SKM-1 (cell line): ENCODE results near the gene HLA-F.

ENCODE experiments used
- DNase-seq: peaks from one replicate; lab custom pipeline; 2025; ENCODE audit not compliant: unreplicated experiment; lab: John Stamatoyannopoulos, UW

The HLA-F gene

GRCh38 chr6:29723666-29724588, 693 bp downstream of the HLA-F start:
- no peak for DNase-seq

- no peak for DNase-seq
These were observed 2.0 kb downstream of the HLA-F start for GRCh38 chr6:29724937-29725869.

DNA sequence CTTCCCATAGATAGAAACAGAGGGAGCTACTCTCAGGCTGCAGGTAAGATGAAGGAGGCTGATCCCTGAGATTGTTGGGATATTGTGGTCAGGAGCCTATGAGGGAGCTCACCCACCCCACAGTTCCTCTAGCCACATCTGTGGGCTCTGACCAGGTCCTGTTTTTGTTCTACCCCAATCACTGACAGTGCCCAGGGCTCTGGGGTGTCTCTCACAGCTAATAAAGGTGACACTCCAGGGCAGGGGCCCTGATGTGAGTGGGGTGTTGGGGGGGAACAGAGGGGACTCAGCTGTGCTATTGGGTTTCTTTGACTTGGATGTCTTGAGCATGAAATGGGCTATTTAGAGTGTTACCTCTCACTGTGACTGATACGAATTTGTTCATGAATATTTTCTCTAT, 2.8 kb downstream of the HLA-F start:
- no peak for DNase-seq

GRCh38 chr6:29726571-29727194, 3.4 kb downstream of the HLA-F start:
- DNase-seq, result no peak

GRCh38 chr6:29727637-29728036, 4.4 kb downstream of the HLA-F start:
- no peak for DNase-seq

DNA sequence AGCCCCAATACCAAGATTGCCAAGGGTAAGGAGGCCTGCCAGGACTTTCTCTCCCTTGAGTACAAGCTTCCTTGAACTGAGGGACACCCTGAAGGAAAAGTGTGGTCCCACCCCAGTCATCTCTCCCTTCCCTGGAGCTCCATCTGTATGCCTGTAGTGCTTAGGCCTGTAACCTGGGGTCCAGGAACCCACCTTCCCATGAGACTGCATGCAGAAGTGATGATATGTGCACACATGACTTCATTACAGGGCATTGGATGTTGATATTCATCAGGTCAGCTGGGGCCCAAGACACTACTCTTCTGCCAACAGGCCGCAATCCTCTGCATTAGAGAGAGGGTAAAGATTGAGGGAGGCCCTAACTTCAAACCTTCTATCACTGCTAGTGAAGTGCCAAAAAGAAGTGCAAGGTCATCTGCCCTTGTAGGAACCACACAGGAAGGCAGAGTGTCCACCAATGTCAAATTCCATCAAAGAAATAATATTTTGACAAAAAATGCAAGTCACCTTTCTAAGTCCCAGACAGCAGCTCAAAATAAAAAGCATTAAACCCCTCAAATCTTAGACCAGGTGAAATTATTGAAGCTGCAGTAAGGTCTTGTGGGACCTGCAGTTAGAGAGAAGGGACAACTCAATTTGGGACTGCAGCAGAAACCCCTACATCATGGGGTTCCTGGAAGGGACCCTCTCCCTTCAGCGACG, 5.1 kb downstream of the HLA-F start:
- no peak for DNase-seq

DNA sequence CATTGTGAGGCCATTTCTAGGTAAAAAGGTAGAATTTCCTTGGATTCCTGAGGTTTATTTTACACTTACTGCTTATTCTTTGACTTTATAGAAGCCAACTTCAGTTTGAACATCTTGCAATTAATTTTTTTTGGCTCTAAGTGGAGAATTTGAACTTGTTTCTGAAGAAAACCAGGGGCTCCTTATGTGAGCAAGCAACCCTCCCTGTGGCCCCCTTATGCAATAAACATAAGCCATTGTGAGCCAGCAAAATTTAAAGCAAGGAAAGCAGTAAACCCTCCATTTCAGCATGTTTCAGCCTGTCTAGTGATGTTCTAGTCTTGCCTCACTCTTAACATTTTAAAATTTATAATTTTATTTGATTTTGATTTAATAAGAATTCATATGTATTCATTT, 5.6 kb downstream of the HLA-F start:
- no peak for DNase-seq

- DNase-seq, result no peak
These were observed 6.6 kb downstream of the HLA-F start for GRCh38 chr6:29729774-29730328.

DNA sequence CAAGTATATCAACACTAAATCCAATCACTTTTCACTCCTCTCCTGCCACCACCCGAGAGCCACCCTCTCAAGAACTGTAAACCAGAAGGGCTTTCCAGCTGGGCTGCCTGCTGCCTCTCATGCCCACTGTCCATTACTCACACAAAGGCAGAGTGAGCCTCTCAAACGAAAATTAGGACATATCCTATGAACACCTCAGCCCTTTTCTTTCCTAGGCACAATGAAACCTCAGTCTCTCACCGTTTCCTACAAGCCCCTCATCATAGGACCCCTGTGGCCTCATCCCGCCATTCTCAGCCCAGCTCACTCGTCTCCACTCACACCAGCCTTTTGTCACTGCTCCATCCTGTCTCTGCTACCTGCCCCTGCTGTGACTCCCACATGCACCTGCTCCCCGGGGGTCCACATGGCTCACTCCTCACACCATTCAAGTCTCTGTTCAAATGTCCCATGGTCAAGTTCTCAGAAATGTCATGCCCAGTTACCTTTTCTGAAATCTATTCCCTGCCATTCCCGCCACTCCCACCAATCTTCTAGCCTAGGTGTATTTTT, 7.4 kb downstream of the HLA-F start:
- no peak for DNase-seq

GRCh38 chr6:29731281-29731680, 8.0 kb downstream of the HLA-F start:
- no peak for DNase-seq

DNA sequence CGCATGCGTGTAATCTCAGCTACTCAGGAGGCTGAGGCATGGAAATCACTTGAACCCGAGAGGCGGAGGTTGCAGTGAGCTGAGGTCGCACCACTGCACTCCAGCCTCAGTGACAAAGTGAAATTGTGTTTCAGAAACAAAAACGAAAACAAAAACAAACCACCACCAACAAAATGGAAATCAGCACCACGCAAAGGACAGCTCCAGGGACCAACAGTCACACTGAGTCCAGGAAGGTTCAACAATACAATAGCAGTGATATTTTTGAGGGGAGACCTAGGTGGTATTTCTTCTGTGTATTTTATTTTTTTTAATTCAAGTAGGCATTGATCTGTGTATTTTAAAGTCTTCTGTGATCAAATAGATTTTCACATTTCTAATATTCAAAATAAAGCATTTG, 9.8 kb downstream of the HLA-F start:
- DNase-seq, result no peak

DNA sequence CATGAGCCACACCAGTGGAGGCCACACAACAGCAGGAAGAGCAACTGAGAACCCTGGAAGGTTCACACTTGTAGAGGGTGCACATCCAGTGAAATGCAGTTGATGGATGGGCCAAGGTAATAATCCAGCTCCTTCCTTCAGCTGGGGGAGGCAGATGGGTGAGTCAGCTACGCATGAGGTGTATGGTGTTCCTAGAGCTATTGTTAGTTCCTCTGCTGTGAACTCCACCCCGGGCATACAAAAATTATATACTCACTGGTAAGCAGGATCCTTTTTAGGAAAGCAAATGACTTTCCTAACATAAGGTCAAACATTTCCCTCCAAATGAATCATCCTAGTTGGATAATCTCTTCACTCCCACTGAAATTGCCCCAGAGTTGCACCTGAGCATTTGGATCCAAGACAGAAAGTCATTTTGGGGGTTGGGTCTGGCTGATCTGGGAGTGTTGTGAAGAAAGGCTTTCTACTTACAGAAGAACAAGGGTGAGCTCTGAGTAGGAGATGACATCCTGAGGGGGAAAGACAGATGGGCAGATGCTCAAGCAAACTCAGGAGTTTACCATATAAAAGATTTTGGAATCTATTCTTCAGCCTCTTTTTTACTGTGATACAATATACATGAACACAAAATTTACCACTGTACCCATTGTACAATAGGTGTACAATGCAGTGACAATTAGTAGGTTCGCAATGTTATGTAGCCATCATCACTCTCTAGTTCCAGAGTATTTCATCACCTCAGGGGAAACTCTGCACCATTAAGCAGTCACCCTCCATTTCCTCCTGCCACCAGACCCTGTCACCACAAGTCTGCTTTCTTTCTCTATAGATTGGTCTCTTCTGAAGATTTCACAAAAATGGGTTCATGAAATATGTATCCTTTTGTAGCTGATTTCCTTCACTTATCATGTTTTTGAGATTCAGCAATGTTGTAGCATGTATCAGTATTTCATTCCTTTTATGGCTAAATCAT, 11.1 kb downstream of the HLA-F start:
- peak; percentile 8 for DNase-seq

GRCh38 chr6:29736563-29736962, 13.3 kb downstream of the HLA-F start:
- no peak for DNase-seq

GRCh38 chr6:29737707-29738630, 14.7 kb downstream of the HLA-F start:
- peak; percentile 82 for DNase-seq

DNA sequence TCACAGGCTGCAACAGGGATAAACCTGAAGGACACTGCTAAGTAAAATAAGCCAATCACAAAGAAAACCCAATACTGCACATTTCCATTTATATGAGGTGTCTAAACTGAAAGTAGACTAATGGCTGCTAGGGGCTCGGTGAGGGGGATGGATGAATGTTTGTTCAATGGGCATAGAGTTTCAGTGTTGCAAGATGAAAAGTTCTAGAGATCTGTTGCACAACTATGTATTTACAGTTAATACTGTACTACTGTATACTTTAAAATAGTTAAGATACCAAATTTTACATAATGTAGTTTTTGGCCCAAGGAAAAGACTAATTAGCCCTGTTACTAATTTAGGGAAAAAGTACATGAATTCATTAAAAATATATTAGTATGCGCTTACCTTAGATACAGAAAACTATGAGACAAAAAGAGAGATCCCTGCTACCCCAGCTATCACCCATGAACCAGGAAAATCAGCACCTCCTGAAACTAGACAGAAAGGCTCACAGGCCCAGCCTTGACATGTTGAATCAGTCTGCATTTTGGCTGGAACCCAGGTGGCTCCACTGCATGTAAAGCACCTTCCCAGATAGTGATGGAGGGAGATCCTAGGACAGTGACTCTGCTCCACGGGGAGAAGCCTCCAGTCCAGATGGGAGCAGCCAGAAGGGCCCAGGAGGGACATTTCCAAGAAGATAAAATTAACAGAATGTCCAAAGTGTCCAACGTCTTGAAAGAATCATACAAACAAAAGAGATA, 16.1 kb downstream of the HLA-F start:
- no peak for DNase-seq

GRCh38 chr6:29739882-29740261, 16.6 kb downstream of the HLA-F start:
- no peak for DNase-seq

GRCh38 chr6:29741592-29741991, 18.4 kb downstream of the HLA-F start:
- DNase-seq, result no peak
